Small intestine (tissue), 7 donors: ENCODE measurements around the gene KDM2A. TPM values are rescaled to one million over a fixed set of nuclear protein-coding genes. Genes with fewer than 3 reads are reported as not detected.
A peak's percentile ranks its signal among the peaks of the same experiment; 100 is the strongest.
"Not testable (repeated sequence)": the region's sequence is repeated elsewhere in the genome, so short reads cannot be mapped to it uniquely, and the experiment has no call there.

ENCODE experiments used
- DNase-seq, 2 donors: peaks; one replicate each; pipeline versions ENCODE4 v3.0.0 to v3.0.0-alpha.2; 2013
- FAIRE-seq: peaks from 2 replicates; lab custom pipeline; 2012; peaks lifted over from hg19 to GRCh38; lab: Jason Lieb, UNC
- H3K27ac ChIP-seq, 3 donors: one replicate each; pipeline ENCODE4 v1.5.1; 2013; ENCODE audit warnings: low read length in 2 of 3, mild to moderate bottlenecking in 2 of 3, control low read depth in 1 of 3, inconsistent platforms in 1 of 3, low read depth in 1 of 3, moderate library complexity in 1 of 3
- H3K27me3 ChIP-seq, 3 donors: one replicate each; pipeline ENCODE4 v1.6.1; 2013; ENCODE audit warnings: low read length in 3 of 3, inconsistent platforms in 1 of 3; ENCODE audit not compliant: control insufficient read depth in 3 of 3, insufficient read depth in 3 of 3
- H3K36me3 ChIP-seq, 3 donors: one replicate each; pipeline ENCODE4 v1.6.1; 2013; ENCODE audit warnings: low read length in 3 of 3, inconsistent platforms in 1 of 3, low read depth in 1 of 3, mild to moderate bottlenecking in 1 of 3, moderate library complexity in 1 of 3; ENCODE audit not compliant: control insufficient read depth in 3 of 3, insufficient read depth in 2 of 3
- H3K4me1 ChIP-seq, 3 donors: one replicate each; pipeline ENCODE4 v1.6.1; 2013; ENCODE audit warnings: low read length in 2 of 3, inconsistent platforms in 1 of 3, low read depth in 1 of 3, mild to moderate bottlenecking in 1 of 3, moderate library complexity in 1 of 3; ENCODE audit not compliant: control insufficient read depth in 3 of 3, insufficient read depth in 2 of 3
- H3K4me3 ChIP-seq, 3 donors: one replicate each; pipeline ENCODE4 v1.5.1; 2013; ENCODE audit warnings: low read length in 3 of 3, control low read depth in 1 of 3, inconsistent platforms in 1 of 3, low read depth in 1 of 3, mild to moderate bottlenecking in 1 of 3, moderate library complexity in 1 of 3
- H3K9me3 ChIP-seq, 2 donors: one replicate each; pipeline ENCODE4 v1.6.1; 2013; ENCODE audit warnings: low read depth in 1 of 2, low read length in 1 of 2; ENCODE audit not compliant: control insufficient read depth in 2 of 2, insufficient read depth in 1 of 2
- WGBS, 3 donors: extraction: QIAGEN DNeasy Blood & Tissue Kit; methylation state at CpG; one replicate each; pipeline ENCODE4 v1.1.7; 2013; 5-methylcytosine and 5-hydroxymethylcytosine counted together
- polyA plus RNA-seq, 4 donors: library from polyadenylated mRNA; stranded (reverse) in 3 of 4; unstranded in 1 of 4; fragments of 200-250 nt in 3 of 4; fragments of 120-200 nt in 1 of 4; gene quantifications; one replicate each; pipeline versions ENCODE4 v1.2.1 to v1.2.3, GENCODE V29; 2013
- donor health status: healthy with polysubstance abuse.
- donor health status: control.
- donor health status: control.
- donor health status: Bipolar disorder and iron deficiency.
- donor health status: healthy.

The KDM2A gene
- polyA plus RNA-seq, 4 donors, result 19.2 to 59.8 (median 24.7) TPM

DNA sequence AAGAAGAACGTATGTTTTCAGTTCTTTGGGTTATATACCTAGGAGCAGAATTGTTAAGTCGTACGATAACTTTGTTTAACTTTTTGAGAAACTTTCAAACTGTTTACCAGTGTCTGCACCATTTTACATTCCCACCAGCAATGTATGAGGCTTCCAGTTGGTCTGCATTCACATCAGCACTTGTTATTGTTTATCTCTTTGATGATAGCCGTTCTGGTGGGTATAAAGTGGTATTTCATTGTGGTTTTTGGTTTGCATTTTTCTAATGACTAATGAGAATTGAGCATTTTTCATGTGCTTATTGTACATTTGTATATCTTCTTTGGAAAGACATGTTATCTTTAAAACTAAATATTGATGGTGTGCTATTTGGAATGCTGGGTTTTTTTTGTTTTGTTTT lies 59.8 kb downstream of the KDM2A start:
- Histone ChIP-seq H3K9me3 (no peaks in the 10 kb centered on the region), H3K36me3 (peaks cover 2 to 24% (median 17%) of the 10 kb centered on the region in 3 donors), H3K27ac (no peak overlapping the region), H3K4me3 (no peak overlapping the region), H3K4me1 (no peaks in the 10 kb centered on the region), H3K27me3 (no peaks in the 10 kb centered on the region)
- FAIRE-seq, result no peak
- DNase-seq, result no peak
- 61 to 82% (median 81%) methylated on average over 4 of the region's 4 CpGs for WGBS, 3 donors

DNA sequence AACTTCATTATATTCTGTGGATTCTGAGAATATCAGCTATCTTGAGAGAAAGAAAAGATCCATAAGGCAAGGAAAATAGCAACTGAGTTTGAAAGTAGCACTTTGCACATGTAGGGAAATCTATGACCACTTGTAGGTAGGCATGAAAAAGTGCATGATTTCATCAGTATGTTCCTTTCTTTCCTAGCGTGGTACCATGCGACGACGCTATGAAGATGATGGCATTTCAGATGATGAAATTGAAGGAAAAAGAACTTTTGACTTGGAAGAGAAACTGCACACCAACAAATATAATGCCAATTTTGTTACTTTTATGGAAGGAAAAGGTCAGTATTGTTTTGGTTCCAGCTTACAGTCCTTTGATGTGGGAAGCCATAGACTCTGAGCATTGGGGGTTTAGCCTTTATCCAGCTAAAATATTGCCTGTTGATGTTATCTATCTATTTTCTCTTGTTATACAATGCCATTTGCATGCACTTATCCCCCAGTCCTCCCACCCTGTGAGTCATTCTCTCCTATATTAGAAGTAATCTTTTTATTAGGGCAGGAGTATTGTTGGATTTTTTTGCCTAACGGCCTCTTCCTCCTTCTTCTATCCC lies 60.9 kb downstream of the KDM2A start:
- DNase-seq (no peak), FAIRE-seq (no peak)
- Histone ChIP-seq H3K27ac (no peak overlapping the region), H3K9me3 (no peaks in the 10 kb centered on the region), H3K36me3 (peaks cover 2 to 29% (median 19%) of the 10 kb centered on the region in 3 donors), H3K4me3 (no peak overlapping the region), H3K27me3 (no peaks in the 10 kb centered on the region), H3K4me1 (no peaks in the 10 kb centered on the region)
- WGBS, 3 donors, result 82 to 88% (median 86%) methylated on average over 5 of the region's 5 CpGs

- WGBS, 3 donors, result 91 to 93% (median 91%) methylated on average over 2 of the region's 2 CpGs
- no peaks in the 10 kb centered on the region for H3K27me3 ChIP-seq
- peaks cover 0 to 19% (median 2%) of the 10 kb centered on the region in 3 donors for H3K4me1 ChIP-seq
- no peak for FAIRE-seq
- H3K27ac ChIP-seq, result no peak overlapping the region
- DNase-seq, result no peak
- H3K36me3 ChIP-seq, result peaks cover 0 to 27% (median 11%) of the 10 kb centered on the region in 3 donors
- H3K9me3 ChIP-seq, result no peaks in the 10 kb centered on the region
- H3K4me3 ChIP-seq, result no peak overlapping the region
Observed at GRCh38 chr11:67194096-67194495, 75.0 kb downstream of the KDM2A start.

- DNase-seq (peak; percentile 56 to 75), FAIRE-seq (no peak)
Observed at GRCh38 chr11:67195971-67196456, 77.0 kb downstream of the KDM2A start.

DNA sequence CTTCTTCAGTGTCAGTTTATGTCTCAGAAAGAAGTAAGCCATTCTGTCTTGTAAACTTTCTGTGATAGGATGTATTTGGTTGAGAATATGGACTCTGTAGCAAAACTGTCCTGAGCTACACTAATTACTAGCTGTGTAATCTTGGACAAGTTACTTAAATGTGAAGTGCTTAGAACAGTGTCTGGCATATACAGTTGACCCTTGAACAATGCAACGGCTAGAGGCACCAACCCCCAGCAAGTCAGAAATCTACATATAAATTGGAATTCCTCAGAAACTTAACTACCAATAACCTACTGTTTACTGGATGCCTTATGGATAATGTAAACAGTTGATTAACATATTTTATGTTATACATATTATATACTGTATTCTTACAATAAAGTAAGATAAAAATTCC lies 78.5 kb downstream of the KDM2A start:
- no peak for FAIRE-seq
- Histone ChIP-seq H3K4me1 (peaks cover 0 to 19% (median 2%) of the 10 kb centered on the region in 3 donors), H3K36me3 (peaks cover 0 to 32% (median 11%) of the 10 kb centered on the region in 3 donors), H3K4me3 (no peak overlapping the region), H3K9me3 (no peaks in the 10 kb centered on the region), H3K27me3 (no peaks in the 10 kb centered on the region), H3K27ac (peak overlapping the region in 1 of 3 donors; percentile 55)
- 60 to 72% (median 62%) methylated on average over 1 of the region's 1 CpG for WGBS, 3 donors
- peak in 1 of 2 donors; percentile 46 for DNase-seq

More at GRCh38 chr11:67195971-67196456, 77.0 kb downstream of the KDM2A start:
- peaks cover 0 to 19% (median 2%) of the 10 kb centered on the region in 3 donors for H3K4me1 ChIP-seq
- H3K4me3 ChIP-seq, result no peak overlapping the region
- H3K9me3 ChIP-seq, result no peaks in the 10 kb centered on the region
- no peaks in the 10 kb centered on the region for H3K27me3 ChIP-seq
- peaks cover 0 to 23% (median 11%) of the 10 kb centered on the region in 3 donors for H3K36me3 ChIP-seq
- 24 to 55% (median 45%) methylated on average over 6 of the region's 6 CpGs for WGBS, 3 donors
- peak overlapping the region; percentile 20 to 80 (median 55) for H3K27ac ChIP-seq

DNA sequence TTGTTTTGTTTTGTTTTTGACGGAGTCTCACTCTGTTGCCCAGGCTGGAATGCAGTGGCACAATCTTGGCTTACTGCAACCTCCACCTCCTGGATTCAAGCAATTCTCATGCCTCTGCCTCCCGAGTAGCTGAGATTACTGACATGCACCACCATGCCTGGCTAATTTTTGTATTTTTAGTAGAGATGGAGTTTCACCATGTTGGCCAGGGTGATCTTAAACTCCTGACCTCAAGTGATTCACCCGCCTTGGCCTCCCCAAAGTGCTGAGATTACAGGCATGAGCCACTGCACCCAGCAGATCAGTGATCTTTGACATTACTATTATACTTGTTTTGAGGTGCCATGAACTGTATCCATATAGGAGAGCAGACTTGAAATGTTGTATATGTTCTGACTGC lies 79.7 kb downstream of the KDM2A start:
- H3K4me3 ChIP-seq, H3K27ac ChIP-seq, H3K27me3 ChIP-seq, DNase-seq, FAIRE-seq, H3K9me3 ChIP-seq: not testable (repeated sequence)
- peaks cover 0 to 19% (median 2%) of the 10 kb centered on the region in 3 donors for H3K4me1 ChIP-seq
- 87 to 95% (median 91%) methylated on average over 3 of the region's 3 CpGs for WGBS, 3 donors
- H3K36me3 ChIP-seq, result peaks cover 0 to 32% (median 9%) of the 10 kb centered on the region in 3 donors

DNA sequence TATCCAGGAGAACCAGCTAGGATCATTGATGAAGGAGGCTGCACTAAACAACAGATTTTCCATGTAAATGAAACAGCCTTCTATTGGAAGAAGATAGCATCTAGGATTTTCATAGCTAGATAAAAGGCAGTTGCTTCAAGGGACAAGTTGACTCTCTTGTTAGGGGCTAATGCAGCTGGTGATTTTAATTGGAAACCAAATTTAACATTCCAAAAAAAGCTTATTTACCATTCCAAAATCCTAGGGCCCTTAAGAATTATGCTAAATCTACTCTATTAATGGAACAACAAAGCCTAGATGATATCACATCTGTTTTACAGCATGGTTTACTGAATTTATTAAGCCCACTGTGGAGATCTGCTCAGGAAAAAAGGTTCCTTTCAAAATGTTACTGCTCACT lies 80.7 kb downstream of the KDM2A start:
- no peaks in the 10 kb centered on the region for H3K9me3 ChIP-seq
- peaks cover 0 to 19% (median 2%) of the 10 kb centered on the region in 3 donors for H3K4me1 ChIP-seq
- no peaks in the 10 kb centered on the region for H3K27me3 ChIP-seq
- H3K27ac ChIP-seq, result no peak overlapping the region
- DNase-seq, result no peak
- no peak for FAIRE-seq
- H3K36me3 ChIP-seq, result peaks cover 0 to 30% (median 5%) of the 10 kb centered on the region in 3 donors
- H3K4me3 ChIP-seq, result no peak overlapping the region

- no peak for DNase-seq
- 97 to 98% (median 98%) methylated on average over 3 of the region's 3 CpGs for WGBS, 3 donors
- no peak for FAIRE-seq
- Histone ChIP-seq H3K27me3 (no peaks in the 10 kb centered on the region), H3K36me3 (peaks cover 0 to 41% (median 5%) of the 10 kb centered on the region in 3 donors), H3K27ac (no peak overlapping the region), H3K4me1 (peaks cover 0 to 6% (median 0%) of the 10 kb centered on the region in 3 donors), H3K4me3 (no peak overlapping the region), H3K9me3 (no peaks in the 10 kb centered on the region)
Observed at GRCh38 chr11:67202028-67202427, 83.0 kb downstream of the KDM2A start.
